ENCODE data around the gene NTN1. TPM values are rescaled to one million over a fixed set of nuclear protein-coding genes. Genes with fewer than 3 reads are reported as not detected.

NTN1 gene
- total RNA-seq, 1 experiment from 2014 or later: 1.2 TPM

DNA sequence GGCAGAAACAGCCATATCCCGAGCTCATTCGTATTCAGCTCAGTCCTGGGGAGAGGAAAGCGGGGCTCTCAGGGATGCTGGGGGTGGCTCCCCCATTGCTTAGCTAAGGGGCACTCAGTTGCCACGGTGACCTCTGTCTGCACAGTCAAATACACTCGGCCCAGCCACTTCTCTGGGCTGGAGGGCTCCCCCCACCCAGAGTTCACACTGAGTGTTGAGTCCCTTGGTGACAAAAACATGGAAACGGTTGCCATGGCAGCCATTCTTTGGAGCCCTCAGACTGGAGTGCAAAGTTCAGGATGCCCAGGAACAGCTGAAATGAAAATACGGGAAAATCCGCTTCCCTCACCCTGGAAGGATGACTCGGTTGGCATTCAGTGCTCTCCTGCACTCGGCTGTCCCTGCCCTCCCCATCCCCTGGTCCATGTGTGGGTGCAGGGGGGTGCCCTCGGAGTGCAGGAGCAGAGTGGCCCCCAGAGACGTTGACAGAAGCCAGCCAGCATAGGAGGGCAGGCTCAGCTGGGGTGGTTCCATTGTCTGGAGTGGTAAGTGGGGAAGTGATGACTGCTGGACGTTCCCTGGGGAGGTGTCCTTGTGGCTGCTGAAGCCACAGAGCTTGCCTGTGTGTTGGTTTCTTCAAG lies 216.5 kb downstream of the NTN1 start:
- no CpG with 5 or more reads among the region's 13 CpGs for WGBS (ENCODE audit: extremely low coverage, insufficient read length, low lambda C conversion rate)
- TF ChIP-seq, protein P1, sequence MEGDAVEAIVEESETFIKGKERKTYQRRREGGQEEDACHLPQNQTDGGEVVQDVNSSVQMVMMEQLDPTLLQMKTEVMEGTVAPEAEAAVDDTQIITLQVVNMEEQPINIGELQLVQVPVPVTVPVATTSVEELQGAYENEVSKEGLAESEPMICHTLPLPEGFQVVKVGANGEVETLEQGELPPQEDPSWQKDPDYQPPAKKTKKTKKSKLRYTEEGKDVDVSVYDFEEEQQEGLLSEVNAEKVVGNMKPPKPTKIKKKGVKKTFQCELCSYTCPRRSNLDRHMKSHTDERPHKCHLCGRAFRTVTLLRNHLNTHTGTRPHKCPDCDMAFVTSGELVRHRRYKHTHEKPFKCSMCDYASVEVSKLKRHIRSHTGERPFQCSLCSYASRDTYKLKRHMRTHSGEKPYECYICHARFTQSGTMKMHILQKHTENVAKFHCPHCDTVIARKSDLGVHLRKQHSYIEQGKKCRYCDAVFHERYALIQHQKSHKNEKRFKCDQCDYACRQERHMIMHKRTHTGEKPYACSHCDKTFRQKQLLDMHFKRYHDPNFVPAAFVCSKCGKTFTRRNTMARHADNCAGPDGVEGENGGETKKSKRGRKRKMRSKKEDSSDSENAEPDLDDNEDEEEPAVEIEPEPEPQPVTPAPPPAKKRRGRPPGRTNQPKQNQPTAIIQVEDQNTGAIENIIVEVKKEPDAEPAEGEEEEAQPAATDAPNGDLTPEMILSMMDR (conservative IDR thresholded peaks at IDR 0.05): no peak
- Histone ChIP-seq H3K9ac (ENCODE audit: extremely low read depth, insufficient read length, low read length) (no peak overlapping the region), H2BK5ac (ENCODE audit: insufficient read length, low read length) (no peak overlapping the region), H3K18ac (ENCODE audit: insufficient read length, low read depth, low read length) (no peak overlapping the region), H4K20me1 (ENCODE audit: control insufficient read depth, insufficient read depth, insufficient read length) (no peaks in the 10 kb centered on the region), H3K27me3 (ENCODE audit: insufficient read depth, low read length) (no peaks in the 10 kb centered on the region), H3T11ph (ENCODE audit: low read length) (no peak overlapping the region), H4K91ac (ENCODE audit: insufficient read length, low read depth, low read length) (no peak overlapping the region), H3K23me2 (ENCODE audit: insufficient read length, low read depth, low read length, poor library complexity, severe bottlenecking) (peaks cover 8% of the 10 kb centered on the region), H3K23ac (ENCODE audit: insufficient read length, low read depth, low read length) (no peak overlapping the region), H3K27ac (ENCODE audit: insufficient read length, low read depth, low read length) (no peak overlapping the region), H2BK15ac (ENCODE audit: low read depth, low read length) (no peak overlapping the region), H3K79me1 (ENCODE audit: insufficient read depth, low read depth, low read length, poor library complexity, severe bottlenecking) (no peaks in the 10 kb centered on the region), H3K4me1 (ENCODE audit: insufficient read depth, low read length) (peaks cover 2% of the 10 kb centered on the region; the same call in 1 of the 2 replicates), H3K9me3 (ENCODE audit: control insufficient read depth, low read depth, low read length) (no peaks in the 10 kb centered on the region), H2BK20ac (ENCODE audit: low read depth, low read length, poor library complexity, severe bottlenecking) (no peak overlapping the region), H2BK12ac (ENCODE audit: insufficient read length, low read depth, low read length) (no peak overlapping the region), H3K4ac (ENCODE audit: low read depth, low read length) (no peak overlapping the region), H3K14ac (ENCODE audit: insufficient read depth, low read length) (0 out of 2 replicates have a peak overlapping the region, but pooled peaks have one; percentile 30), H4K5ac (ENCODE audit: insufficient read length, low read depth, low read length) (no peak overlapping the region), H4K8ac (replicated peaks; ENCODE audit: insufficient read length, low read depth, low read length) (no peak overlapping the region), H2BK120ac (ENCODE audit: low read depth, low read length, poor library complexity, severe bottlenecking) (no peak overlapping the region), H2AFZ (ENCODE audit: low read length) (no peak overlapping the region), H3K79me2 (ENCODE audit: insufficient read depth, low read length) (no peaks in the 10 kb centered on the region), H2AK5ac (ENCODE audit: insufficient read length, low read length) (no peak overlapping the region), H3K56ac (ENCODE audit: insufficient read length, low read depth, low read length) (no peak overlapping the region), H3K4me2 (ENCODE audit: insufficient read depth, insufficient read length, low read length) (no peak overlapping the region)
- no peak overlapping the region for H3K27ac Mint-ChIP-seq
- no peaks in the 10 kb centered on the region for H3K9me3 Mint-ChIP-seq
- peaks cover 22 to 38% of the 10 kb centered on the region in 2 experiments for H3K4me1 Mint-ChIP-seq
- H3K36me3 Mint-ChIP-seq (ENCODE audit: insufficient read depth in 1 of 3, low read depth in 3 of 3): peaks cover 0 to 2% (median 0%) of the 10 kb centered on the region in 3 experiments; a peak in 1 of 7 replicates
- no peak for DNase-seq
- H3K27me3 Mint-ChIP-seq (ENCODE audit: low read depth): peaks cover 17% of the 10 kb centered on the region
- H3K4me3 Mint-ChIP-seq: peak overlapping the region in 1 of 2 experiments; percentile 40; a peak in 2 of 5 replicates
